CD8-positive, alpha-beta memory T cell (primary cell): ENCODE measurements around the gene HHATL. TPM values are rescaled to one million over a fixed set of nuclear protein-coding genes. Genes with fewer than 3 reads are reported as not detected.

Source experiments
- polyA plus RNA-seq: library from polyadenylated mRNA; unstranded; fragments of 300-500 nt; fragmentation: Illumina TruSeq; gene quantifications from one replicate; pipeline ENCODE4 v1.2.3, GENCODE V29; 2021
- total RNA-seq, 2 experiments: library from RNA; stranded (reverse); gene quantifications; one replicate each; pipeline ENCODE4 v1.2.3, GENCODE V29; 2021

Gene HHATL
- total and polyA plus RNA-seq, 3 experiments from 2014 or later, result not detected

Other genes starting within 250 kb of the HHATL start
- 1 to 10 TPM; 5.4 to 5.9 TPM for gene VIPR1, start 200.2 kb downstream of the HHATL start, total RNA-seq
- 12.7 TPM for gene VIPR1, start 200.2 kb downstream of the HHATL start, polyA plus RNA-seq
- 10 to 100 TPM; 52.6 to 53.6 TPM for gene SEC22C, start 120.8 kb downstream of the HHATL start, total RNA-seq
- 45.5 TPM for gene SEC22C, start 120.8 kb downstream of the HHATL start, polyA plus RNA-seq
- gene SS18L2, start 111.9 kb downstream of the HHATL start, total RNA-seq, result 10 to 100 TPM; 80.4 to 80.7 TPM
- gene SS18L2, start 111.9 kb downstream of the HHATL start, polyA plus RNA-seq, result 159 TPM
- 10 to 100 TPM; 54.1 to 58.2 TPM for gene NKTR, start 102.1 kb downstream of the HHATL start, total RNA-seq
- 15.8 TPM for gene NKTR, start 102.1 kb downstream of the HHATL start, polyA plus RNA-seq
- under 1 TPM; 0.48 to 0.60 TPM for gene ZBTB47, start 49.1 kb downstream of the HHATL start, total RNA-seq
- gene ZBTB47, start 49.1 kb downstream of the HHATL start, polyA plus RNA-seq, result not detected
- not detected for gene KLHL40, start 17.3 kb downstream of the HHATL start, total RNA-seq
- gene KLHL40, start 17.3 kb downstream of the HHATL start, polyA plus RNA-seq, result not detected
- gene CCDC13, start 70.5 kb upstream of the HHATL start, total RNA-seq, result under 1 TPM; 0.42 to 0.44 TPM
- gene CCDC13, start 70.5 kb upstream of the HHATL start, polyA plus RNA-seq, result 0.33 TPM
- gene HIGD1A, start 101.7 kb upstream of the HHATL start, total RNA-seq, result 10 to 100 TPM; 89.3 to 93.2 TPM
- gene HIGD1A, start 101.7 kb upstream of the HHATL start, polyA plus RNA-seq, result 101 TPM
- gene ACKR2, start 106.6 kb upstream of the HHATL start, total RNA-seq, result under 1 TPM; 0.20 to 0.92 TPM
- gene ACKR2, start 106.6 kb upstream of the HHATL start, polyA plus RNA-seq, result not detected
- not detected for gene CYP8B1, start 173.1 kb upstream of the HHATL start, total RNA-seq
- gene CYP8B1, start 173.1 kb upstream of the HHATL start, polyA plus RNA-seq, result not detected
- gene ZNF662, start 203.3 kb upstream of the HHATL start, total RNA-seq, result 1 to 10 TPM; 1.1 to 1.5 TPM
- gene ZNF662, start 203.3 kb upstream of the HHATL start, polyA plus RNA-seq, result not detected